ENCODE data around the gene ALG8.
"Not testable (repeated sequence)": the region's sequence is repeated elsewhere in the genome, so short reads cannot be mapped to it uniquely, and the experiment has no call there.

The ALG8 gene

GRCh38 chr11:78094250-78094649 is 45.2 kb downstream of the ALG8 start:
- Mint-ChIP-seq H3K9me3 (no peaks in the 10 kb centered on the region), H3K4me3 (no peak overlapping the region), H3K27me3 (ENCODE audit: low read depth) (no peaks in the 10 kb centered on the region), H3K36me3 (ENCODE audit: low read depth) (peaks cover 26% of the 10 kb centered on the region), H3K27ac (no peak overlapping the region), H3K4me1 (no peaks in the 10 kb centered on the region)
- TF ChIP-seq CTCF (IDR thresholded peaks at IDR 0.05; ENCODE audit: unreplicated experiment in 3 of 3), result no peak

- H3K4me3 Mint-ChIP-seq, H3K27ac Mint-ChIP-seq: not testable (repeated sequence)
Observed at GRCh38 chr11:78086521-78087074, 52.8 kb downstream of the ALG8 start.

GRCh38 chr11:78085972-78086371 is 53.5 kb downstream of the ALG8 start:
- H3K4me3 Mint-ChIP-seq, result no peak overlapping the region
- no peaks in the 10 kb centered on the region for H3K4me1 Mint-ChIP-seq
- no peaks in the 10 kb centered on the region for H3K9me3 Mint-ChIP-seq
- no peak for TF ChIP-seq CTCF (IDR thresholded peaks at IDR 0.05; ENCODE audit: unreplicated experiment in 3 of 3)
- no peaks in the 10 kb centered on the region for H3K36me3 Mint-ChIP-seq (ENCODE audit: low read depth)
- H3K27ac Mint-ChIP-seq, result no peak overlapping the region
- no peaks in the 10 kb centered on the region for H3K27me3 Mint-ChIP-seq (ENCODE audit: low read depth)

More at GRCh38 chr11:78086521-78087074, 52.8 kb downstream of the ALG8 start:
- H3K9me3 Mint-ChIP-seq; H3K36me3 Mint-ChIP-seq (ENCODE audit: low read depth); H3K27me3 Mint-ChIP-seq (ENCODE audit: low read depth); H3K4me1 Mint-ChIP-seq: not testable (repeated sequence)

GRCh38 chr11:78084506-78084905 is 54.9 kb downstream of the ALG8 start:
- not testable (repeated sequence) for H3K27me3 Mint-ChIP-seq (ENCODE audit: low read depth); H3K36me3 Mint-ChIP-seq (ENCODE audit: low read depth); H3K27ac Mint-ChIP-seq; H3K9me3 Mint-ChIP-seq; H3K4me1 Mint-ChIP-seq; H3K4me3 Mint-ChIP-seq

- H3K27me3 Mint-ChIP-seq (ENCODE audit: low read depth), result no peaks in the 10 kb centered on the region
- H3K4me1 Mint-ChIP-seq, result peaks cover 6% of the 10 kb centered on the region
- no peaks in the 10 kb centered on the region for H3K9me3 Mint-ChIP-seq
- TF ChIP-seq CTCF (IDR thresholded peaks at IDR 0.05; ENCODE audit: unreplicated experiment in 3 of 3), result no peak
- peak overlapping the region in 2 of 3 experiments; percentile 45 to 59 for H3K4me3 Mint-ChIP-seq
- peak overlapping the region; percentile 39 to 60 (median 46) for H3K27ac Mint-ChIP-seq
- H3K36me3 Mint-ChIP-seq (ENCODE audit: low read depth), result peaks cover 5% of the 10 kb centered on the region
Observed at GRCh38 chr11:78083021-78083420, 56.4 kb downstream of the ALG8 start.

GRCh38 chr11:78082146-78082545 is 57.3 kb downstream of the ALG8 start:
- H3K27me3 Mint-ChIP-seq (ENCODE audit: low read depth), result no peaks in the 10 kb centered on the region
- no peak for TF ChIP-seq CTCF (IDR thresholded peaks at IDR 0.05; ENCODE audit: unreplicated experiment in 3 of 3)
- H3K4me3 Mint-ChIP-seq, result peak overlapping the region; percentile 80 to 95 (median 91)

GRCh38 chr11:78081583-78081982 is 57.8 kb downstream of the ALG8 start:
- H3K4me1 Mint-ChIP-seq, result peaks cover 14% of the 10 kb centered on the region
- H3K9me3 Mint-ChIP-seq, result no peaks in the 10 kb centered on the region
- peak overlapping the region; percentile 60 to 87 (median 82) for H3K27ac Mint-ChIP-seq
- TF ChIP-seq CTCF (IDR thresholded peaks at IDR 0.05; ENCODE audit: unreplicated experiment in 3 of 3), result no peak
- H3K27me3 Mint-ChIP-seq (ENCODE audit: low read depth), result no peaks in the 10 kb centered on the region
- peaks cover 8% of the 10 kb centered on the region for H3K36me3 Mint-ChIP-seq (ENCODE audit: low read depth)
- H3K4me3 Mint-ChIP-seq, result peak overlapping the region; percentile 80 to 95 (median 91)

More at GRCh38 chr11:78082146-78082545, 57.3 kb downstream of the ALG8 start:
- peaks cover 5% of the 10 kb centered on the region for H3K36me3 Mint-ChIP-seq (ENCODE audit: low read depth)
- H3K4me1 Mint-ChIP-seq, result peaks cover 11% of the 10 kb centered on the region
- H3K9me3 Mint-ChIP-seq, result no peaks in the 10 kb centered on the region
- H3K27ac Mint-ChIP-seq, result peak overlapping the region; percentile 60 to 87 (median 82)

Measured in nephron (organoid).